GM12878 (cell line): ENCODE results near the gene SPIB. TPM values are rescaled to one million over a fixed set of nuclear protein-coding genes. Genes with fewer than 3 reads are reported as not detected.

ENCODE experiments used
- ATF7 ChIP-seq: fragments of 450-650 bp; IDR thresholded peaks from 2 replicates; pipeline ENCODE4 v1.6.1; 2016; ENCODE audit warnings: low read depth, mild to moderate bottlenecking
- CHD2 ChIP-seq: IDR thresholded peaks from 2 replicates; pipeline ENCODE4 v1.6.1; 2011; ENCODE audit warnings: low read depth, low read length, improper control_type of control experiment, borderline replicate concordance
- CREB1 ChIP-seq: IDR thresholded peaks from 2 replicates; pipeline ENCODE4 v1.6.1; 2012; ENCODE audit warnings: low read depth, mild to moderate bottlenecking, inconsistent platforms
- CREM ChIP-seq: IDR thresholded peaks from 2 replicates; pipeline ENCODE4 v1.6.1; 2014; ENCODE audit warnings: antibody characterized with exemption, low read depth
- EP300 ChIP-seq, 2 experiments: fragments of 150-350 bp in 1 of 2; IDR thresholded peaks; 2 replicates each; pipeline ENCODE4 v1.6.1; 2011 to 2012; ENCODE audit warnings: low read depth in 2 of 2, low read length in 2 of 2, borderline replicate concordance in 1 of 2, improper control_type of control experiment in 1 of 2, inconsistent platforms in 1 of 2; ENCODE audit not compliant: control insufficient read depth in 1 of 2
- HCFC1 ChIP-seq: fragments of 150-350 bp; IDR thresholded peaks from 2 replicates; pipeline ENCODE4 v1.6.1; 2014; ENCODE audit warnings: low read length
- IKZF2 ChIP-seq, 2 experiments: fragments of 450-650 bp; IDR thresholded peaks; 2 replicates each; pipeline ENCODE4 v1.6.1; 2017; ENCODE audit warnings: mild to moderate bottlenecking in 2 of 2, moderate library complexity in 2 of 2
- JUND ChIP-seq: IDR thresholded peaks from 2 replicates; pipeline ENCODE4 v1.6.1; 2012; ENCODE audit warnings: low read depth, mild to moderate bottlenecking, low read length, improper control_type of control experiment, moderate library complexity
- NBN ChIP-seq: fragments of 450-650 bp; IDR thresholded peaks from 2 replicates; pipeline ENCODE4 v1.6.1; 2016
- NFIC ChIP-seq: IDR thresholded peaks from 2 replicates; pipeline ENCODE4 v1.6.1; 2012; ENCODE audit warnings: low read depth, mild to moderate bottlenecking, inconsistent platforms, low read length, moderate library complexity
- NR2F1 ChIP-seq: fragments of 450-650 bp; conservative IDR thresholded peaks from 2 replicates; pipeline ENCODE4 v1.6.1; 2017; ENCODE audit warnings: mild to moderate bottlenecking
- PAX5 ChIP-seq: IDR thresholded peaks from 2 replicates; pipeline ENCODE4 v1.6.1; 2011; ENCODE audit warnings: low read depth, low read length, borderline replicate concordance
- RAD21 ChIP-seq: IDR thresholded peaks from 2 replicates; pipeline ENCODE4 v1.6.1; 2011; ENCODE audit warnings: mild to moderate bottlenecking, low read depth, low read length, moderate library complexity; ENCODE audit not compliant: insufficient read depth
- SMARCA5 ChIP-seq: fragments of 450-650 bp; IDR thresholded peaks from 2 replicates; pipeline ENCODE4 v1.6.1; 2017; ENCODE audit warnings: mild to moderate bottlenecking
- SP1 ChIP-seq: IDR thresholded peaks from one replicate; pipeline ENCODE4 v1.6.1; 2011; ENCODE audit warnings: low read depth, low read length
- SREBF2 ChIP-seq: IDR thresholded peaks from 2 replicates; pipeline ENCODE4 v1.6.1; 2012; ENCODE audit warnings: mild to moderate bottlenecking, low read length
- ZBTB40 ChIP-seq: fragments of 450-650 bp; IDR thresholded peaks from 2 replicates; pipeline ENCODE4 v1.6.1; 2016; ENCODE audit warnings: mild to moderate bottlenecking, moderate library complexity, borderline replicate concordance
- ZNF207 ChIP-seq: fragments of 450-650 bp; IDR thresholded peaks from 2 replicates; pipeline ENCODE4 v1.6.1; 2014; ENCODE audit warnings: antibody characterized with exemption, mild to moderate bottlenecking, borderline replicate concordance
- ZNF217 ChIP-seq: fragments of 450-650 bp; IDR thresholded peaks from 2 replicates; pipeline ENCODE4 v1.6.1; 2017; ENCODE audit warnings: antibody characterized with exemption, mild to moderate bottlenecking
- ZSCAN29 ChIP-seq: fragments of 450-650 bp; IDR thresholded peaks from 2 replicates; pipeline ENCODE4 v1.6.1; 2017; ENCODE audit warnings: mild to moderate bottlenecking, moderate library complexity
- ZZZ3 ChIP-seq: IDR thresholded peaks from 2 replicates; pipeline ENCODE4 v1.6.1; 2011; ENCODE audit warnings: low read depth; ENCODE audit not compliant: control insufficient read depth, insufficient read length
- polyA plus RNA-seq, 11 experiments: library from polyadenylated mRNA; depleted of rRNA in 4 of 11; unstranded in 6 of 11; stranded (reverse) in 5 of 11; fragments of >200 nt; fragmentation: Nextera tagmentation in 4 of 11; fragmentation: Illumina TruSeq in 1 of 11; extraction: Ambion mirVana in 4 of 11; extraction: Trizol in 1 of 11; gene quantifications; 1 replicate in 1 of 11; 2 replicates in 10 of 11; pipeline versions ENCODE4 v1.2.1 to v1.2.3, GENCODE V29; 2011 to 2016; ENCODE audit warnings: inconsistent platforms in 2 of 11, missing spikeins in 2 of 11, low read depth in 1 of 11
- total RNA-seq, 4 experiments: library from RNA; depleted of rRNA in 3 of 4; stranded (reverse); fragments of >200 nt in 3 of 4; fragmentation: Illumina TruSeq in 1 of 4; extraction: Trizol in 1 of 4; gene quantifications; 2 replicates each; pipeline versions ENCODE4 v1.2.1 to v1.2.3, GENCODE V29; 2013 to 2021
- TF ChIP-seq, protein P1 (sequence below): IDR thresholded peaks from 2 replicates; pipeline ENCODE4 v1.6.1; 2011; ENCODE audit warnings: borderline replicate concordance, low read depth, mild to moderate bottlenecking, moderate library complexity, mixed read lengths, low read length; ENCODE audit not compliant: insufficient read depth; ENCODE audit errors: extremely low read length
- TF ChIP-seq, protein P2 (sequence below): fragments of 450-650 bp; formaldehyde crosslinking; IDR thresholded peaks from 2 replicates; pipeline ENCODE4 v1.5.0; 2022; ENCODE audit warnings: mild to moderate bottlenecking, missing genetic modification characterization

The SPIB gene
- total and polyA plus RNA-seq, 10 of the 15 experiments (the other 5 are each of a cell fraction or from before 2014, with no cell fraction given) = 3.5 to 123 (median 56.0) TPM

- TF ChIP-seq, protein P1, sequence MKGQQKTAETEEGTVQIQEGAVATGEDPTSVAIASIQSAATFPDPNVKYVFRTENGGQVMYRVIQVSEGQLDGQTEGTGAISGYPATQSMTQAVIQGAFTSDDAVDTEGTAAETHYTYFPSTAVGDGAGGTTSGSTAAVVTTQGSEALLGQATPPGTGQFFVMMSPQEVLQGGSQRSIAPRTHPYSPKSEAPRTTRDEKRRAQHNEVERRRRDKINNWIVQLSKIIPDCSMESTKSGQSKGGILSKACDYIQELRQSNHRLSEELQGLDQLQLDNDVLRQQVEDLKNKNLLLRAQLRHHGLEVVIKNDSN = no peak
- TF ChIP-seq HCFC1 = no peak
- TF ChIP-seq, protein P2, sequence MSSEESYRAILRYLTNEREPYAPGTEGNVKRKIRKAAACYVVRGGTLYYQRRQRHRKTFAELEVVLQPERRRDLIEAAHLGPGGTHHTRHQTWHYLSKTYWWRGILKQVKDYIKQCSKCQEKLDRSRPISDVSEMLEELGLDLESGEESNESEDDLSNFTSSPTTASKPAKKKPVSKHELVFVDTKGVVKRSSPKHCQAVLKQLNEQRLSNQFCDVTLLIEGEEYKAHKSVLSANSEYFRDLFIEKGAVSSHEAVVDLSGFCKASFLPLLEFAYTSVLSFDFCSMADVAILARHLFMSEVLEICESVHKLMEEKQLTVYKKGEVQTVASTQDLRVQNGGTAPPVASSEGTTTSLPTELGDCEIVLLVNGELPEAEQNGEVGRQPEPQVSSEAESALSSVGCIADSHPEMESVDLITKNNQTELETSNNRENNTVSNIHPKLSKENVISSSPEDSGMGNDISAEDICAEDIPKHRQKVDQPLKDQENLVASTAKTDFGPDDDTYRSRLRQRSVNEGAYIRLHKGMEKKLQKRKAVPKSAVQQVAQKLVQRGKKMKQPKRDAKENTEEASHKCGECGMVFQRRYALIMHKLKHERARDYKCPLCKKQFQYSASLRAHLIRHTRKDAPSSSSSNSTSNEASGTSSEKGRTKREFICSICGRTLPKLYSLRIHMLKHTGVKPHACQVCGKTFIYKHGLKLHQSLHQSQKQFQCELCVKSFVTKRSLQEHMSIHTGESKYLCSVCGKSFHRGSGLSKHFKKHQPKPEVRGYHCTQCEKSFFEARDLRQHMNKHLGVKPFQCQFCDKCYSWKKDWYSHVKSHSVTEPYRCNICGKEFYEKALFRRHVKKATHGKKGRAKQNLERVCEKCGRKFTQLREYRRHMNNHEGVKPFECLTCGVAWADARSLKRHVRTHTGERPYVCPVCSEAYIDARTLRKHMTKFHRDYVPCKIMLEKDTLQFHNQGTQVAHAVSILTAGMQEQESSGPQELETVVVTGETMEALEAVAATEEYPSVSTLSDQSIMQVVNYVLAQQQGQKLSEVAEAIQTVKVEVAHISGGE (CRISPR knock-in tag) = no peak
- TF ChIP-seq SMARCA5 = peak; percentile 89
- TF ChIP-seq NFIC = no peak
- no peak for TF ChIP-seq EP300 (IDR thresholded peaks at IDR 0.05; ENCODE audit: borderline replicate concordance in 1 of 2, control insufficient read depth in 1 of 2, low read depth in 2 of 2, low read length in 2 of 2)
- peak in 1 of 2 experiments; percentile 6; a peak in 1 of 4 replicates for TF ChIP-seq IKZF2 (IDR thresholded peaks at IDR 0.05)
- no peak for TF ChIP-seq NR2F1
- TF ChIP-seq SP1 = no peak
- no peak for TF ChIP-seq CREB1
- TF ChIP-seq ZBTB40 = no peak
- TF ChIP-seq CREM = no peak
- TF ChIP-seq ATF7 = peak; percentile 22; the same call in 1 of the 2 replicates
- no peak for TF ChIP-seq ZSCAN29
- TF ChIP-seq ZNF217 = 0 out of 2 replicates have a peak, but pooled peaks have one; percentile 22
- no peak for TF ChIP-seq JUND
- TF ChIP-seq CHD2 = 0 out of 2 replicates have a peak, but pooled peaks have one; percentile 14
- TF ChIP-seq ZNF207 = no peak
- TF ChIP-seq SREBF2 = no peak
- no peak for TF ChIP-seq PAX5
- TF ChIP-seq RAD21 = no peak
- no peak for TF ChIP-seq ZZZ3
- no peak for TF ChIP-seq NBN
Measured at GRCh38 chr19:50417111-50418081, 1.3 kb upstream of the SPIB start (continued).
